CD4-positive, alpha-beta T cell (primary cell): Measurements from ENCODE around the gene CDH5. TPM values are rescaled to one million over a fixed set of nuclear protein-coding genes. Genes with fewer than 3 reads are reported as not detected.

Experiments used
- ATAC-seq: fragments of 200-7000 bp; cut with Tn5 transposase; one replicate; pipeline ENCODE4 v1.10.0; 2022; ENCODE audit warnings: mild to moderate bottlenecking; ENCODE audit not compliant: poor library complexity
- CTCF ChIA-PET: fragments of 350-600 bp; sonication (Branson Sonifier 250); formaldehyde crosslinking; loops from one replicate; lab custom pipeline; 2021; ENCODE audit warnings: antibody characterized with exemption, inconsistent platforms; lab: Charles Lee
- POLR2A ChIA-PET: fragments of 350-600 bp; sonication (Branson Sonifier 250); formaldehyde crosslinking; loops from one replicate; lab custom pipeline; 2021; ENCODE audit warnings: antibody characterized with exemption, inconsistent platforms; lab: Charles Lee
- DNase-seq, 14 experiments: peaks; one replicate each; pipeline ENCODE4 v3.0.0-alpha.2; 2013 to 2020; ENCODE audit warnings: mixed read lengths in 2 of 14
- H3K27ac ChIP-seq, 2 donors: one replicate each; pipeline versions ENCODE4 v1.5.1 to v1.7.0; 2013; ENCODE audit warnings: low read length in 2 of 2, low read depth in 1 of 2, mild to moderate bottlenecking in 1 of 2
- H3K27me3 ChIP-seq, 2 experiments: 1 replicate in 1 of 2; 2 replicates in 1 of 2; pipeline versions ENCODE4 v1.6.1 to v1.7.0; 2013; ENCODE audit warnings: low read length in 2 of 2, control low read depth in 1 of 2, mild to moderate bottlenecking in 1 of 2, moderate library complexity in 1 of 2; ENCODE audit not compliant: insufficient read depth in 2 of 2, control insufficient read depth in 1 of 2
- H3K36me3 ChIP-seq: one replicate; pipeline ENCODE4 v1.6.1; 2013; ENCODE audit warnings: low read length, control low read depth; ENCODE audit not compliant: insufficient read depth
- H3K4me1 ChIP-seq: one replicate; pipeline ENCODE4 v1.6.1; 2013; ENCODE audit warnings: low read length, control low read depth; ENCODE audit not compliant: insufficient read depth
- H3K4me3 ChIP-seq: one replicate; pipeline ENCODE4 v1.5.1; 2013; ENCODE audit warnings: mild to moderate bottlenecking, low read length, moderate library complexity
- H3K9me3 ChIP-seq, 2 experiments: 1 replicate in 1 of 2; 2 replicates in 1 of 2; pipeline versions ENCODE4 v1.6.1 to v1.7.0; 2013; ENCODE audit warnings: low read length in 2 of 2, mild to moderate bottlenecking in 2 of 2, control low read depth in 1 of 2, moderate library complexity in 1 of 2; ENCODE audit not compliant: control insufficient read depth in 1 of 2, insufficient read depth in 1 of 2
- H3K27ac Mint-ChIP-seq: one replicate; pipeline ENCODE4 v1.8.0; 2020; ENCODE audit warnings: mixed read lengths
- H3K27me3 Mint-ChIP-seq: one replicate; pipeline ENCODE4 v1.8.0; 2021; ENCODE audit warnings: mixed read lengths
- H3K36me3 Mint-ChIP-seq: one replicate; pipeline ENCODE4 v1.8.0; 2021; ENCODE audit warnings: low read depth, mixed read lengths
- H3K4me1 Mint-ChIP-seq: one replicate; pipeline ENCODE4 v1.8.0; 2021; ENCODE audit warnings: low read depth, mixed read lengths
- H3K4me3 Mint-ChIP-seq: one replicate; pipeline ENCODE4 v1.8.0; 2020; ENCODE audit warnings: mild to moderate bottlenecking, mixed read lengths
- H3K9me3 Mint-ChIP-seq: one replicate; pipeline ENCODE4 v1.8.0; 2020; ENCODE audit warnings: mixed read lengths
- CTCF ChIP-seq: fragments of 200-600 bp; IDR thresholded peaks from one replicate; pipeline ENCODE4 v1.8.0; 2022; ENCODE audit warnings: antibody characterized with exemption, mild to moderate bottlenecking
- intact Hi-C, 2 experiments: fragments of 100-400 bp; cut with DNase I in 1 of 2; cut with micrococcal nuclease in 1 of 2; formaldehyde crosslinking; loops; one replicate each; pipeline versions ENCODE4 v1.15.1 to v1.9.0; 2023 to 2025; cut with DNase I, micrococcal nuclease
- total RNA-seq, 174 experiments: library from RNA in 2 of 174; stranded (reverse) in 2 of 174; gene quantifications; one replicate each; pipeline ENCODE4 v1.2.3 and lab custom pipeline; 2021 to 2026

Gene CDH5
- total RNA-seq, 2 experiments from 2014 or later = not detected

- Mint-ChIP-seq H3K27ac (no peak overlapping the region), H3K4me1 (no peaks in the 10 kb centered on the region), H3K27me3 (peaks cover 3% of the 10 kb centered on the region), H3K36me3 (no peaks in the 10 kb centered on the region), H3K9me3 (no peaks in the 10 kb centered on the region), H3K4me3 (no peak overlapping the region)
- TF ChIP-seq CTCF = no peak
- no peaks in the 10 kb centered on the region for H3K4me1 ChIP-seq
- peaks cover 0 to 7% of the 10 kb centered on the region in 2 experiments for H3K9me3 ChIP-seq
- H3K27ac ChIP-seq = no peak overlapping the region
- H3K36me3 ChIP-seq = no peaks in the 10 kb centered on the region
- H3K4me3 ChIP-seq = no peak overlapping the region
- intact Hi-C loops = no loop called here
- ATAC-seq (no peak), DNase-seq (no peak)
- ChIA-PET CTCF (no interaction called here), POLR2A (no interaction called here)
- no peaks in the 10 kb centered on the region for H3K27me3 ChIP-seq
Measured at GRCh38 chr16:66382171-66382965, 15.9 kb downstream of the CDH5 start.

GRCh38 chr16:66382966-66383299, 16.4 kb downstream of the CDH5 start:
- no peaks in the 10 kb centered on the region for H3K4me1 ChIP-seq
- no peak overlapping the region for H3K27ac ChIP-seq
- no peaks in the 10 kb centered on the region for H3K27me3 ChIP-seq
- no peaks in the 10 kb centered on the region for H3K36me3 ChIP-seq
- H3K9me3 ChIP-seq = peaks cover 0 to 7% of the 10 kb centered on the region in 2 experiments
- H3K4me3 ChIP-seq = no peak overlapping the region
- no peak for DNase-seq
- TF ChIP-seq CTCF = no peak
- H3K27me3 Mint-ChIP-seq = peaks cover 3% of the 10 kb centered on the region
- ATAC-seq = no peak
- no peaks in the 10 kb centered on the region for H3K36me3 Mint-ChIP-seq
- CTCF ChIA-PET = no interaction called here
- no peak overlapping the region for H3K27ac Mint-ChIP-seq
- no peaks in the 10 kb centered on the region for H3K9me3 Mint-ChIP-seq
- no peak overlapping the region for H3K4me3 Mint-ChIP-seq
- intact Hi-C loops = no loop called here
- POLR2A ChIA-PET = no interaction called here
- no peaks in the 10 kb centered on the region for H3K4me1 Mint-ChIP-seq

GRCh38 chr16:66383551-66383950, 17.1 kb downstream of the CDH5 start:
- ChIA-PET POLR2A (no interaction called here), CTCF (no interaction called here)
- Mint-ChIP-seq H3K27ac (no peak overlapping the region), H3K4me3 (no peak overlapping the region), H3K36me3 (no peaks in the 10 kb centered on the region), H3K9me3 (no peaks in the 10 kb centered on the region), H3K4me1 (no peaks in the 10 kb centered on the region), H3K27me3 (peaks cover 3% of the 10 kb centered on the region)
- Histone ChIP-seq H3K9me3 (peaks cover 0 to 7% of the 10 kb centered on the region in 2 experiments), H3K27ac (no peak overlapping the region), H3K4me1 (no peaks in the 10 kb centered on the region), H3K36me3 (no peaks in the 10 kb centered on the region), H3K27me3 (no peaks in the 10 kb centered on the region), H3K4me3 (no peak overlapping the region)
- DNase-seq (no peak), ATAC-seq (no peak)
- intact Hi-C loops = no loop called here
- TF ChIP-seq CTCF = no peak
